K562 (cell line): ENCODE results near the gene PDE6D. TPM values are rescaled to one million over a fixed set of nuclear protein-coding genes. Genes with fewer than 3 reads are reported as not detected.
A peak's percentile ranks its signal among the peaks of the same experiment; 100 is the strongest.

Experiments
- CREM ChIP-seq: IDR thresholded peaks from 2 replicates; pipeline ENCODE4 v1.6.1; 2014; ENCODE audit warnings: antibody characterized with exemption, low read depth
- HDAC1 ChIP-seq, 2 experiments: fragments of 450-650 bp; IDR thresholded peaks; 2 replicates each; pipeline ENCODE4 v1.6.1; 2016 to 2017; ENCODE audit warnings: inconsistent platforms in 1 of 2, mild to moderate bottlenecking in 1 of 2, moderate library complexity in 1 of 2
- HNRNPLL ChIP-seq: fragments of 200-400 bp; formaldehyde crosslinking; IDR thresholded peaks from 2 replicates; pipeline ENCODE4 v1.6.1; 2017; ENCODE audit warnings: low read length, low read depth, mild to moderate bottlenecking; ENCODE audit not compliant: poor library complexity, severe bottlenecking
- HSF4 ChIP-seq: fragments of 250-450 bp; sonication (Bioruptor Pico); IDR thresholded peaks from 2 replicates; pipeline ENCODE4 v2.1.2; 2022; ENCODE audit warnings: mild to moderate bottlenecking, moderate library complexity, borderline replicate concordance
- MEIS2 ChIP-seq: fragments of 450-650 bp; IDR thresholded peaks from 2 replicates; pipeline ENCODE4 v1.6.1; 2014; ENCODE audit warnings: mild to moderate bottlenecking; ENCODE audit not compliant: partially characterized antibody
- NUFIP1 ChIP-seq: fragments of 450-650 bp; IDR thresholded peaks from 2 replicates; pipeline ENCODE4 v1.6.1; 2018; ENCODE audit not compliant: partially characterized antibody
- RBM25 ChIP-seq: fragments of 200-400 bp; formaldehyde crosslinking; IDR thresholded peaks from 2 replicates; pipeline ENCODE4 v1.6.1; 2018; ENCODE audit warnings: low read length, low read depth, moderate library complexity; ENCODE audit not compliant: severe bottlenecking
- ZNF253 ChIP-seq: fragments of 250-450 bp; sonication (Bioruptor Pico); conservative IDR thresholded peaks from 2 replicates; pipeline ENCODE4 v1.6.1; 2021; ENCODE audit warnings: mild to moderate bottlenecking
- polyA plus RNA-seq, 8 experiments: library from polyadenylated mRNA; depleted of rRNA in 4 of 8; stranded (reverse) in 5 of 8; unstranded in 3 of 8; fragments of >200 nt; fragmentation: Nextera tagmentation in 2 of 8; fragmentation: Illumina TruSeq in 1 of 8; extraction: Ambion mirVana in 2 of 8; extraction: Trizol in 1 of 8; gene quantifications; 2 replicates each; pipeline versions ENCODE4 v1.2.1 to v1.2.3, GENCODE V29; 2011 to 2014; ENCODE audit warnings: inconsistent platforms in 1 of 8, missing spikeins in 1 of 8
- total RNA-seq, 7 experiments: library from RNA; depleted of rRNA in 6 of 7; stranded (reverse); fragments of >200 nt in 6 of 7; fragmentation: Illumina TruSeq in 2 of 7; extraction: Trizol in 2 of 7; gene quantifications; 2 replicates each; pipeline versions ENCODE4 v1.2.1 to v1.2.3, GENCODE V29; 2011 to 2021; ENCODE audit warnings: low replicate concordance in 1 of 7
- TF ChIP-seq, protein P1 (sequence below): fragments of 200-800 bp; sonication (Bioruptor generic); IDR thresholded peaks from 2 replicates; pipeline ENCODE4 v1.6.1; 2016; ENCODE audit warnings: missing genetic modification characterization, missing compliant biosample characterization
- TF ChIP-seq, protein P2 (sequence below), 2 experiments: fragments of 250-450 bp in 1 of 2; fragments of 450-650 bp in 1 of 2; sonication (Bioruptor Pico) in 1 of 2; IDR thresholded peaks; 2 replicates each; pipeline versions ENCODE4 v1.6.1 to v1.8.0; 2016 to 2021; ENCODE audit warnings: mild to moderate bottlenecking in 2 of 2, moderate library complexity in 2 of 2, missing compliant biosample characterization in 1 of 2, missing genetic modification characterization in 1 of 2
- TF ChIP-seq, protein P3 (sequence below): sonication (generic); formaldehyde crosslinking; IDR thresholded peaks from 2 replicates; pipeline ENCODE4 v1.8.0; 2023; ENCODE audit warnings: mild to moderate bottlenecking, missing genetic modification reagents
- TF ChIP-seq, protein P4 (sequence below): sonication (generic); formaldehyde crosslinking; IDR thresholded peaks from 2 replicates; pipeline ENCODE4 v1.8.0; 2023; ENCODE audit warnings: mild to moderate bottlenecking, missing genetic modification reagents
- TF ChIP-seq, protein P5 (sequence below): IDR thresholded peaks from 2 replicates; pipeline ENCODE4 v1.6.1; 2014; ENCODE audit warnings: antibody characterized with exemption

Gene PDE6D
- total and polyA plus RNA-seq, 9 of the 15 experiments (the other 6 are each of a cell fraction or from before 2014, with no cell fraction given): 0.65 to 11.6 (median 7.0) TPM

DNA sequence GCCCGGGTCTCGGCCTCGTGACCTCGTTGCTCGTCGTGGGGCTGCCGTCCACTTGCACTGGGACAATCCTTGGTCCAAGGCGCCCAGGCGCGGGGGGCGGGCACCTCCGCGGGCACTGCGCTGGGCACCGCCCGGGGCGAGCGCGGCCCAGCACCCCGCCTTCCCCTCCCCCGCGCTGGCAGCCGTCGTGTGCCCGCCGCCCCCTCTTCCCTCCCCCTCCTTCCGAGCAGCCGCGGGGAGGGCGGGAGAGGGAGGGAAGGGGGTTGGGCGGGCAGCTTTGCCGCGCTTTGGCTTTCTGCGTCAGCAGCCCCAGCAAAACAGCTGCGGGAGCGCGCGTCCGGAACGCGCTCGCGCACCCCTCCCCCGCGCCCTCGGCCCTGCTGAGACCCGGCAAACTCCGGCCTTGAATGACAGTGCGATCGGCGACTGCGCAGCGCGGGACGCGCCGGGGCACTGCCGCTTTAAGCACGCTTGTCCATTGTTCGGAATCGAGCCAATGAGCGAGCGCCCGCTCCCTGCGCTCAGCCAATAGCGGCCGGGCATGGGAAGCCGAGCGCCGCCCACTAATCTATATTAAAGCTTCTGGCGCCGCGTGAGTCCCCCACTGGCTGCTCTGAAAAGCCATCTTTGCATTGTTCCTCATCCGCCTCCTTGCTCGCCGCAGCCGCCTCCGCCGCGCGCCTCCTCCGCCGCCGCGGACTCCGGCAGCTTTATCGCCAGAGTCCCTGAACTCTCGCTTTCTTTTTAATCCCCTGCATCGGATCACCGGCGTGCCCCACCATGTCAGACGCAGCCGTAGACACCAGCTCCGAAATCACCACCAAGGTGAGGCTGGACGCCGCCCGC, 72.9 kb downstream of the PDE6D start, which contains the start of gene PTMA (continued):
- TF ChIP-seq, protein P1, sequence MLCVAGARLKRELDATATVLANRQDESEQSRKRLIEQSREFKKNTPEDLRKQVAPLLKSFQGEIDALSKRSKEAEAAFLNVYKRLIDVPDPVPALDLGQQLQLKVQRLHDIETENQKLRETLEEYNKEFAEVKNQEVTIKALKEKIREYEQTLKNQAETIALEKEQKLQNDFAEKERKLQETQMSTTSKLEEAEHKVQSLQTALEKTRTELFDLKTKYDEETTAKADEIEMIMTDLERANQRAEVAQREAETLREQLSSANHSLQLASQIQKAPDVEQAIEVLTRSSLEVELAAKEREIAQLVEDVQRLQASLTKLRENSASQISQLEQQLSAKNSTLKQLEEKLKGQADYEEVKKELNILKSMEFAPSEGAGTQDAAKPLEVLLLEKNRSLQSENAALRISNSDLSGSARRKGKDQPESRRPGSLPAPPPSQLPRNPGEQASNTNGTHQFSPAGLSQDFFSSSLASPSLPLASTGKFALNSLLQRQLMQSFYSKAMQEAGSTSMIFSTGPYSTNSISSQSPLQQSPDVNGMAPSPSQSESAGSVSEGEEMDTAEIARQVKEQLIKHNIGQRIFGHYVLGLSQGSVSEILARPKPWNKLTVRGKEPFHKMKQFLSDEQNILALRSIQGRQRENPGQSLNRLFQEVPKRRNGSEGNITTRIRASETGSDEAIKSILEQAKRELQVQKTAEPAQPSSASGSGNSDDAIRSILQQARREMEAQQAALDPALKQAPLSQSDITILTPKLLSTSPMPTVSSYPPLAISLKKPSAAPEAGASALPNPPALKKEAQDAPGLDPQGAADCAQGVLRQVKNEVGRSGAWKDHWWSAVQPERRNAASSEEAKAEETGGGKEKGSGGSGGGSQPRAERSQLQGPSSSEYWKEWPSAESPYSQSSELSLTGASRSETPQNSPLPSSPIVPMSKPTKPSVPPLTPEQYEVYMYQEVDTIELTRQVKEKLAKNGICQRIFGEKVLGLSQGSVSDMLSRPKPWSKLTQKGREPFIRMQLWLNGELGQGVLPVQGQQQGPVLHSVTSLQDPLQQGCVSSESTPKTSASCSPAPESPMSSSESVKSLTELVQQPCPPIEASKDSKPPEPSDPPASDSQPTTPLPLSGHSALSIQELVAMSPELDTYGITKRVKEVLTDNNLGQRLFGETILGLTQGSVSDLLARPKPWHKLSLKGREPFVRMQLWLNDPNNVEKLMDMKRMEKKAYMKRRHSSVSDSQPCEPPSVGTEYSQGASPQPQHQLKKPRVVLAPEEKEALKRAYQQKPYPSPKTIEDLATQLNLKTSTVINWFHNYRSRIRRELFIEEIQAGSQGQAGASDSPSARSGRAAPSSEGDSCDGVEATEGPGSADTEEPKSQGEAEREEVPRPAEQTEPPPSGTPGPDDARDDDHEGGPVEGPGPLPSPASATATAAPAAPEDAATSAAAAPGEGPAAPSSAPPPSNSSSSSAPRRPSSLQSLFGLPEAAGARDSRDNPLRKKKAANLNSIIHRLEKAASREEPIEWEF (CRISPR knock-in tag): 0 out of 2 replicates have a peak, but pooled peaks have one; percentile 19
- peak; percentile 56 for TF ChIP-seq HNRNPLL
- peak; percentile 80 for TF ChIP-seq MEIS2
- no peak for TF ChIP-seq HSF4
- TF ChIP-seq, protein P2, sequence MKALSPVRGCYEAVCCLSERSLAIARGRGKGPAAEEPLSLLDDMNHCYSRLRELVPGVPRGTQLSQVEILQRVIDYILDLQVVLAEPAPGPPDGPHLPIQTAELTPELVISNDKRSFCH (CRISPR knock-in tag; IDR thresholded peaks at IDR 0.05): no peak
- TF ChIP-seq, protein P2 (tag; IDR thresholded peaks at IDR 0.05): no peak
- TF ChIP-seq, protein P3, sequence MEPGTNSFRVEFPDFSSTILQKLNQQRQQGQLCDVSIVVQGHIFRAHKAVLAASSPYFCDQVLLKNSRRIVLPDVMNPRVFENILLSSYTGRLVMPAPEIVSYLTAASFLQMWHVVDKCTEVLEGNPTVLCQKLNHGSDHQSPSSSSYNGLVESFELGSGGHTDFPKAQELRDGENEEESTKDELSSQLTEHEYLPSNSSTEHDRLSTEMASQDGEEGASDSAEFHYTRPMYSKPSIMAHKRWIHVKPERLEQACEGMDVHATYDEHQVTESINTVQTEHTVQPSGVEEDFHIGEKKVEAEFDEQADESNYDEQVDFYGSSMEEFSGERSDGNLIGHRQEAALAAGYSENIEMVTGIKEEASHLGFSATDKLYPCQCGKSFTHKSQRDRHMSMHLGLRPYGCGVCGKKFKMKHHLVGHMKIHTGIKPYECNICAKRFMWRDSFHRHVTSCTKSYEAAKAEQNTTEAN (CRISPR knock-in tag): no peak
- peak in 1 of 2 experiments; percentile 50; a peak in 2 of 4 replicates for TF ChIP-seq HDAC1 (IDR thresholded peaks at IDR 0.05)
- TF ChIP-seq RBM25: peak; percentile 87
- peak; percentile 85 for TF ChIP-seq CREM
- TF ChIP-seq, protein P4, sequence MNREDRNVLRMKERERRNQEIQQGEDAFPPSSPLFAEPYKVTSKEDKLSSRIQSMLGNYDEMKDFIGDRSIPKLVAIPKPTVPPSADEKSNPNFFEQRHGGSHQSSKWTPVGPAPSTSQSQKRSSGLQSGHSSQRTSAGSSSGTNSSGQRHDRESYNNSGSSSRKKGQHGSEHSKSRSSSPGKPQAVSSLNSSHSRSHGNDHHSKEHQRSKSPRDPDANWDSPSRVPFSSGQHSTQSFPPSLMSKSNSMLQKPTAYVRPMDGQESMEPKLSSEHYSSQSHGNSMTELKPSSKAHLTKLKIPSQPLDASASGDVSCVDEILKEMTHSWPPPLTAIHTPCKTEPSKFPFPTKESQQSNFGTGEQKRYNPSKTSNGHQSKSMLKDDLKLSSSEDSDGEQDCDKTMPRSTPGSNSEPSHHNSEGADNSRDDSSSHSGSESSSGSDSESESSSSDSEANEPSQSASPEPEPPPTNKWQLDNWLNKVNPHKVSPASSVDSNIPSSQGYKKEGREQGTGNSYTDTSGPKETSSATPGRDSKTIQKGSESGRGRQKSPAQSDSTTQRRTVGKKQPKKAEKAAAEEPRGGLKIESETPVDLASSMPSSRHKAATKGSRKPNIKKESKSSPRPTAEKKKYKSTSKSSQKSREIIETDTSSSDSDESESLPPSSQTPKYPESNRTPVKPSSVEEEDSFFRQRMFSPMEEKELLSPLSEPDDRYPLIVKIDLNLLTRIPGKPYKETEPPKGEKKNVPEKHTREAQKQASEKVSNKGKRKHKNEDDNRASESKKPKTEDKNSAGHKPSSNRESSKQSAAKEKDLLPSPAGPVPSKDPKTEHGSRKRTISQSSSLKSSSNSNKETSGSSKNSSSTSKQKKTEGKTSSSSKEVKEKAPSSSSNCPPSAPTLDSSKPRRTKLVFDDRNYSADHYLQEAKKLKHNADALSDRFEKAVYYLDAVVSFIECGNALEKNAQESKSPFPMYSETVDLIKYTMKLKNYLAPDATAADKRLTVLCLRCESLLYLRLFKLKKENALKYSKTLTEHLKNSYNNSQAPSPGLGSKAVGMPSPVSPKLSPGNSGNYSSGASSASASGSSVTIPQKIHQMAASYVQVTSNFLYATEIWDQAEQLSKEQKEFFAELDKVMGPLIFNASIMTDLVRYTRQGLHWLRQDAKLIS (CRISPR knock-in tag): peak; percentile 85; the same call in 1 of the 2 replicates
- TF ChIP-seq NUFIP1: no peak
- TF ChIP-seq, protein P5, sequence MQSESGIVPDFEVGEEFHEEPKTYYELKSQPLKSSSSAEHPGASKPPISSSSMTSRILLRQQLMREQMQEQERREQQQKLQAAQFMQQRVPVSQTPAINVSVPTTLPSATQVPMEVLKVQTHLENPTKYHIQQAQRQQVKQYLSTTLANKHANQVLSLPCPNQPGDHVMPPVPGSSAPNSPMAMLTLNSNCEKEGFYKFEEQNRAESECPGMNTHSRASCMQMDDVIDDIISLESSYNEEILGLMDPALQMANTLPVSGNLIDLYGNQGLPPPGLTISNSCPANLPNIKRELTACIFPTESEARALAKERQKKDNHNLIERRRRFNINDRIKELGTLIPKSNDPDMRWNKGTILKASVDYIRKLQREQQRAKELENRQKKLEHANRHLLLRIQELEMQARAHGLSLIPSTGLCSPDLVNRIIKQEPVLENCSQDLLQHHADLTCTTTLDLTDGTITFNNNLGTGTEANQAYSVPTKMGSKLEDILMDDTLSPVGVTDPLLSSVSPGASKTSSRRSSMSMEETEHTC: no peak
- TF ChIP-seq ZNF253 (CRISPR knock-in tag): no peak
